ENCODE measurements around the gene FAM200C.

DNA sequence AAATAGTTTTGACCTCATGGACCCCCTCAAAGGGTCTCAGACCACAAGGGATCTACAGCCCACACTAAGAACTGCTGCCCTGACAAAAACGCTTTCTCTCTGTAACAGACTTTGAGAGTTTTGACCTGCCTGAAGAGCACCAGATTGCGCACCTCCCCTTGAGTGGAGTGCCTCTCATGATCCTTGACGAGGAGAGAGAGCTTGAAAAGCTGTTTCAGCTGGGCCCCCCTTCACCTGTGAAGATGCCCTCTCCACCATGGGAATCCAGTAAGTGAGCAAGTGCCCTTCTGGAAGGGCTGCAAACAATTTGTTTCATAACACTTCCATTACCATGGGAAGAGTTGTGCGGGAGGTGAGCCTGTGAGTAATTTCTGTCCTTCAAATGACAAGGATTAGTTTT, 27.8 kb upstream of the FAM200C start:
- TF ChIP-seq YY1 (IDR thresholded peaks at IDR 0.05; ENCODE audit: insufficient read depth, insufficient read length) (no peak), ZNF274 (IDR thresholded peaks at IDR 0.05; ENCODE audit: low read depth, low read length) (no peak)

All from NT2/D1 (cell line).